ENCODE measurements around the gene TRABD.

The TRABD gene

DNA sequence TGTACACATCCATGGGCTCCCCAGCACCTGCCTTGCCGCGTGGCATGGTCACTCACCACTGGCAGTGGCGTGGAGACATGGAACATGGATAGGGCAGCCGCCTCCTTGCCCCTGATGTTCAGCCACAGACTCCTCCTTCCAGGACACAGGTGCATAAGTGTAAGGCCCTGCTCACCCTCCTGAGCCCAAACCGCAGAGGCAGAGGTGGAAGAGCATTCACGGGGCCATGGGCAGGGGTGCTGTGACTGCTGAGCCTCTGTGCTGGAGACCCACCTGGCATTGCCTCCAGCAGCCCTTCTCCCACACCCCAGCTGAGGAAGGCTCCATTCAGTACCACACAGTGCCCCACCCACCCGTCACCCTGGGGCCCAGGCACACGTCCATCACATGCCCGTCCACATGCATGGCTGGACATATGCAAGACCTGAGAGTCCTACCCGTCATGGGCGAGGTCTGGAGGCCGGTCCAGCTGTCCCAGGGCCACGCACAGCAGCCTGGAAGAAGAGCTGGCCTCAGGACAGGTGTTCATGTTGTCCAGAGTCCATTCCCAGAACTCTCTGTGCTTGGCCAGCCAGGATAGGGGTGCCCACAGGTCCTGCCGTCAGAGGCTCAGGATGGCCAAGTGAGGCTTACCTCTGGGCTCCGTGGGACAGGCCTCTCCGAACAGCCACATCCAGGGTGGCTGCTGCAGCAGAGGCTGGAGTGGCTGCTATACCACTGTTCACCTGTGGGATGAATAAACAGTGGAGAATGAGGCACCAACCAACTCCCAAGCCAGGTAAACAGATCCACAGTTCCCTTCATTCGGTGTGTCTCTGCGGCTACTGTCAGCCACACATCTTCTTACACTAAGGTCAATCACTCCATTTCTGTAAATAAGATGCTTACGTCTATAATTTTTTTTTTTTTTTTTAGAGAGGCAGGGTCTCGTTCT, 60.8 kb downstream of the TRABD start:
- DNase-seq: no peak

DNA sequence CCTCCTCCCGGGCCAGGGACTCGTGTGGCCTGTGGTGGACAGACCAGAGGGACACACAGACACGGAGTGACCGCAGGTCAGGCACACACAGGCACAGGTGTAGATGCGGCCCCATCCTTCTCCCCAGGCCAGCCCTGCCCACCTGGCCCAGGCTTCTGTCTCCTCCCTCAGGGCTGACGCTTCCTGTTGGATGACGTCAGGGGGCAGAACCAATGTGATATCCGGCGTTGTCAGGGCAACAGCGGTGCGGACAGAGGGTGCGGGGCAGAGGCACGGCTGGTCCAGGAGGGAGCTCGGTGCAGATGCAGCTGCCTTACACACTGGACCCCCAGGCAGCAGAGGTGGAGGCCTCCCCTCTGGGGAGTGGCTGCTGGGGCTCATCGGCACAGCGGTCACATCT, 62.0 kb downstream of the TRABD start:
- DNase-seq: no peak

DNA sequence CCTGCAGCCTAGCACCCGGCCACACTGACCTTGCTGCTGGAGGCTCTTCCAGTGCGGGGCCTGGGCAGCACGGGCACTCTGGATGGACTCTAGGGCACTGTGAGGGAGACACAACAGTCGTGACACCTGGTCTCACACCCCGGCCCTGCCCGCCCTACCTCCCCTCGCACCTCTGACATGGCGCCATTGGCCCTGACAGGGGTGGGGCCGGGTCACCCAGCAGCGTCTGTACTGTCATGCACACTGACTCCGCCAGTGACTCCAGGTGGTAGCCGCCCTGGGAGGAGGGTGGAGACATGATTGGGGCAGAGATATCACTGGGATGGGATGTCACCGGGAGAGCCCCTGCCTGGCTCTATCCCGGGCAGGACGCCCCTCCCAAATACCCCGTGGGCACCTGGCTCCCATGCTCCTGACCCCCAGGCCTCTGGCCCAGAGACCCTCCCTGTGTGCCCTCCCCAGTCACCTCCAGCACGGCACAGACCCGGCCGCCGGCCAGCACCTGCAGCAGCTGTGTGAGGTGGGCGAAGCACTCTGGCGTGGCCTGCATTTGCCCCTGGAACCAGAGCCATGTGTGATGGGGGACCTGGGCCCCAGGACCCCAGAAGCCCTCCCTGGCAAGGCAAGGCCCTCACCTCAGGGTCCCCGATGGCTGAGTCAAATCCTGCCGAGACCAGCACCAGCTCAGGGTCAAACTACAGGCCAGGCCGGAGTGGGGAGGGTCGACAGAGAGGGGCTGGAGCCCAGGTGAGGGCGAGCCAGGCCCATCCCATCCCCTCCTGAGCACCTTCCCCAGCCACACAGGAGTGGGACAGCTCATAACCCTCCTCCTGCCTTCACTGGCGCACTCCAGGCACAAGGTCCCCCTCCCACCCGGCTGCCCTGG, 62.7 kb downstream of the TRABD start:
- DNase-seq: no peak

Data from NCI-H1048 (cell line).